A673 (cell line): ENCODE results near the gene IGF1R. TPM values are rescaled to one million over a fixed set of nuclear protein-coding genes. Genes with fewer than 3 reads are reported as not detected.

ENCODE experiments used
- BruUV-seq: library from RNA; stranded (reverse); fragments of 400-500 nt; replicated peaks from 2 replicates; lab custom pipeline; 2021; lab: Mats Ljungman, UMichigan
- CTCF ChIA-PET: fragments of 300-600 bp; sonication (Branson Sonifier 250); formaldehyde crosslinking; loops from one replicate; lab custom pipeline; 2022; ENCODE audit warnings: antibody characterized with exemption; lab: Charles Lee
- POLR2A ChIA-PET: fragments of 300-600 bp; sonication (Branson Sonifier 250); formaldehyde crosslinking; loops from one replicate; lab custom pipeline; 2022; ENCODE audit warnings: antibody characterized with exemption; ENCODE audit not compliant: low non-redundant PET; lab: Charles Lee
- DNase-seq: peaks from one replicate; pipeline ENCODE4 v3.0.0-alpha.2; 2015; ENCODE audit warnings: low spot score
- H3K27ac ChIP-seq: fragments of 200-600 bp; sonication (generic); 2 replicates; pipeline ENCODE4 v1.5.1; 2016; ENCODE audit warnings: mixed run types, low read depth, mild to moderate bottlenecking, mixed read lengths, antibody characterized with exemption, low read length; ENCODE audit not compliant: poor library complexity, severe bottlenecking
- H3K27me3 ChIP-seq: fragments of 200-600 bp; sonication (generic); replicated peaks from 2 replicates; pipeline ENCODE4 v1.6.1; 2017; ENCODE audit warnings: mixed run types, low read depth, mild to moderate bottlenecking, mixed read lengths, antibody characterized with exemption, low read length; ENCODE audit not compliant: insufficient read depth, poor library complexity
- H3K36me3 ChIP-seq: fragments of 200-600 bp; sonication (generic); 2 replicates; pipeline ENCODE4 v1.6.1; 2016; ENCODE audit warnings: mixed run types, mild to moderate bottlenecking, mixed read lengths, antibody characterized with exemption, low read length; ENCODE audit not compliant: insufficient read depth, poor library complexity, severe bottlenecking
- H3K4me1 ChIP-seq: fragments of 200-600 bp; sonication (generic); 2 replicates; pipeline ENCODE4 v1.6.1; 2017; ENCODE audit warnings: mixed run types, mild to moderate bottlenecking, mixed read lengths, antibody characterized with exemption, low read length; ENCODE audit not compliant: insufficient read depth, poor library complexity, severe bottlenecking
- H3K4me3 ChIP-seq: fragments of 200-600 bp; sonication (generic); 2 replicates; pipeline ENCODE4 v1.5.1; 2016; ENCODE audit warnings: low read depth, mixed run types, mild to moderate bottlenecking, mixed read lengths, low read length; ENCODE audit not compliant: poor library complexity, severe bottlenecking
- H3K9me3 ChIP-seq: fragments of 200-600 bp; sonication (generic); 2 replicates; pipeline ENCODE4 v1.6.1; 2016; ENCODE audit warnings: mixed run types, low read depth, mild to moderate bottlenecking, mixed read lengths, antibody characterized with exemption, low read length; ENCODE audit not compliant: poor library complexity, severe bottlenecking
- EZH2 ChIP-seq: fragments of 200-600 bp; sonication (generic); IDR thresholded peaks from 2 replicates; pipeline ENCODE4 v1.6.1; 2017; ENCODE audit warnings: borderline replicate concordance, low read depth, mild to moderate bottlenecking, mixed read lengths, antibody characterized with exemption, low read length; ENCODE audit not compliant: poor library complexity, severe bottlenecking
- intact Hi-C: fragments of 100-400 bp; cut with micrococcal nuclease; formaldehyde crosslinking; loops from one replicate; pipeline ENCODE4 v1.10.0; 2022; ENCODE audit not compliant: unreplicated experiment
- total RNA-seq: library from RNA; stranded (reverse); gene quantifications from 2 replicates; pipeline ENCODE4 v1.2.3, GENCODE V29; 2021
- TF ChIP-seq, protein P1 (sequence below): fragments of 300-800, 200-600 bp; sonication (generic); conservative IDR thresholded peaks from 2 replicates; pipeline ENCODE4 v1.5.1; 2017; ENCODE audit warnings: low read depth, mild to moderate bottlenecking, antibody characterized with exemption, low read length, moderate library complexity, mixed read lengths

IGF1R gene
- total RNA-seq, 1 experiment from 2014 or later, result 34.9 TPM

DNA sequence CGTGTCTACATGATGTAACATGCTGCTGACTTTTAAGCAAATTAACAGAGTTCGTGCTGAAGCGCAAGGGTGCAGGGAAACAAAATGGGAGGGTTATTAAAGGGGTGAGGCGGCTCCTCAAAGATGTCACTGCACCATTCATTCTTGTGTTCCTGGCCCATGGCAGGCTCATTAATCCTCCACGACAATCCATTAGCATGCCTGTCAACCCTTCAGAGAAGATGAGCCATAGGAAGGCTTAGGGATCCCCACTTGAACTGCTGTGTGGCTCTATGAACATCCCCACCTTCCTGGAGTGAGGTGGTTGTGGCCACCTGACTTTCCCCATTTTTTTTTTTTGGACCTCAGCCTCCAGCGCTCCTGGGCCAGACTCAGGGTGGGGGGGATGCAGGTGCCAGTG is 45.8 kb downstream of the IGF1R start:
- Histone ChIP-seq H3K4me1 (peaks cover 9% of the 10 kb centered on the region), H3K36me3 (no peaks in the 10 kb centered on the region), H3K4me3 (no peak overlapping the region), H3K27ac (no peak overlapping the region), H3K9me3 (no peaks in the 10 kb centered on the region), H3K27me3 (no peaks in the 10 kb centered on the region)
- DNase-seq, result no peak
- POLR2A ChIA-PET, result no interaction called here
- CTCF ChIA-PET, result no interaction called here
- no TSS peak for BruUV-seq
- intact Hi-C loops, result no loop called here
- TF ChIP-seq, protein P1, sequence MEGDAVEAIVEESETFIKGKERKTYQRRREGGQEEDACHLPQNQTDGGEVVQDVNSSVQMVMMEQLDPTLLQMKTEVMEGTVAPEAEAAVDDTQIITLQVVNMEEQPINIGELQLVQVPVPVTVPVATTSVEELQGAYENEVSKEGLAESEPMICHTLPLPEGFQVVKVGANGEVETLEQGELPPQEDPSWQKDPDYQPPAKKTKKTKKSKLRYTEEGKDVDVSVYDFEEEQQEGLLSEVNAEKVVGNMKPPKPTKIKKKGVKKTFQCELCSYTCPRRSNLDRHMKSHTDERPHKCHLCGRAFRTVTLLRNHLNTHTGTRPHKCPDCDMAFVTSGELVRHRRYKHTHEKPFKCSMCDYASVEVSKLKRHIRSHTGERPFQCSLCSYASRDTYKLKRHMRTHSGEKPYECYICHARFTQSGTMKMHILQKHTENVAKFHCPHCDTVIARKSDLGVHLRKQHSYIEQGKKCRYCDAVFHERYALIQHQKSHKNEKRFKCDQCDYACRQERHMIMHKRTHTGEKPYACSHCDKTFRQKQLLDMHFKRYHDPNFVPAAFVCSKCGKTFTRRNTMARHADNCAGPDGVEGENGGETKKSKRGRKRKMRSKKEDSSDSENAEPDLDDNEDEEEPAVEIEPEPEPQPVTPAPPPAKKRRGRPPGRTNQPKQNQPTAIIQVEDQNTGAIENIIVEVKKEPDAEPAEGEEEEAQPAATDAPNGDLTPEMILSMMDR, result no peak
- TF ChIP-seq EZH2, result no peak

GRCh38 chr15:98698792-98699191 is 50.5 kb downstream of the IGF1R start:
- TF ChIP-seq EZH2, result no peak
- TF ChIP-seq, protein P1, result no peak
- DNase-seq, result no peak
- Histone ChIP-seq H3K4me3 (no peak overlapping the region), H3K4me1 (peaks cover 29% of the 10 kb centered on the region), H3K9me3 (no peaks in the 10 kb centered on the region), H3K36me3 (no peaks in the 10 kb centered on the region), H3K27me3 (no peaks in the 10 kb centered on the region), H3K27ac (no peak overlapping the region)
- BruUV-seq, result no TSS peak
- intact Hi-C loops, result no loop called here
- ChIA-PET POLR2A (no interaction called here), CTCF (no interaction called here)

GRCh38 chr15:98699591-98700424 is 51.5 kb downstream of the IGF1R start:
- POLR2A ChIA-PET, result no interaction called here

More at GRCh38 chr15:98699591-98700424, 51.5 kb downstream of the IGF1R start:
- CTCF ChIA-PET, result no interaction called here
- DNase-seq, result no peak
- Histone ChIP-seq H3K9me3 (no peaks in the 10 kb centered on the region), H3K36me3 (no peaks in the 10 kb centered on the region), H3K4me1 (peaks cover 28% of the 10 kb centered on the region), H3K27ac (peak overlapping the region; percentile 17), H3K4me3 (no peak overlapping the region), H3K27me3 (no peaks in the 10 kb centered on the region)
- intact Hi-C loops, result no loop called here
- no TSS peak for BruUV-seq
- TF ChIP-seq, protein P1, result no peak
- no peak for TF ChIP-seq EZH2
